Aorta (tissue), 5 donors: ENCODE data around the gene BPIFB3. TPM values are rescaled to one million over a fixed set of nuclear protein-coding genes. Genes with fewer than 3 reads are reported as not detected.

Experiments used
- ATAC-seq: fragments of 200-7000 bp; cut with Tn5 transposase; one replicate; pipeline ENCODE4 v1.9.1; 2022; ENCODE audit warnings: moderate library complexity; ENCODE audit not compliant: low FRiP score
- DNase-seq, 2 donors: peaks; one replicate each; pipeline ENCODE4 v3.0.0-alpha.2; 2020
- H3K27ac ChIP-seq, 2 donors: one replicate each; pipeline ENCODE4 v1.5.1; 2013; ENCODE audit warnings: low read length in 2 of 2, mild to moderate bottlenecking in 2 of 2, moderate library complexity in 2 of 2, control low read depth in 1 of 2, inconsistent platforms in 1 of 2, low read depth in 1 of 2
- H3K27me3 ChIP-seq, 2 donors: one replicate each; pipeline ENCODE4 v1.6.1; 2013; ENCODE audit warnings: control low read depth in 1 of 2, low read length in 1 of 2, mild to moderate bottlenecking in 1 of 2, moderate library complexity in 1 of 2; ENCODE audit not compliant: insufficient read depth in 2 of 2, control insufficient read depth in 1 of 2
- H3K36me3 ChIP-seq, 2 donors: one replicate each; pipeline ENCODE4 v1.6.1; 2013; ENCODE audit warnings: control low read depth in 1 of 2, low read length in 1 of 2, mild to moderate bottlenecking in 1 of 2; ENCODE audit not compliant: insufficient read depth in 2 of 2, control insufficient read depth in 1 of 2
- H3K4me1 ChIP-seq, 2 donors: one replicate each; pipeline ENCODE4 v1.6.1; 2013; ENCODE audit warnings: low read length in 2 of 2, control low read depth in 1 of 2, mild to moderate bottlenecking in 1 of 2, moderate library complexity in 1 of 2; ENCODE audit not compliant: insufficient read depth in 2 of 2, control insufficient read depth in 1 of 2
- H3K4me3 ChIP-seq, 2 donors: one replicate each; pipeline ENCODE4 v1.5.1; 2013; ENCODE audit warnings: low read length in 2 of 2, control low read depth in 1 of 2, mild to moderate bottlenecking in 1 of 2
- H3K9me3 ChIP-seq: one replicate; pipeline ENCODE4 v1.6.1; 2013; ENCODE audit warnings: mild to moderate bottlenecking, low read length; ENCODE audit not compliant: control insufficient read depth
- WGBS, 2 donors: extraction: QIAGEN DNeasy Blood & Tissue Kit; methylation state at CpG; one replicate each; pipeline ENCODE4 v1.1.7; 2013; 5-methylcytosine and 5-hydroxymethylcytosine counted together
- intact Hi-C, 2 donors: fragments of 100-400 bp; cut with DNase I; formaldehyde crosslinking; loops; one replicate each; pipeline versions ENCODE4 v1.14.2 to v1.15.0; 2022
- polyA plus RNA-seq, 2 donors: library from polyadenylated mRNA; stranded (reverse); fragments of 200-250 nt; gene quantifications; one replicate each; pipeline ENCODE4 v1.2.3, GENCODE V29; 2013
- total RNA-seq, 2 donors: library from RNA; stranded (reverse); fragmentation: NEBNext Ultra II Directional; extraction: Animal tissue kit (Norgen Biotek cat#: 25700); gene quantifications; one replicate each; pipeline ENCODE4 v1.2.1, GENCODE V29; 2021
- donor health status: healthy with polysubstance abuse.
- donor health status: Bipolar disorder and iron deficiency.
- donor health status: DM: no; HTN: no; CAD: no.
- donor health status: DM: no; HTN: no; CAD: no.
- donor health status: DM: yes; HTN: yes; CAD: no.

BPIFB3 gene
- total and polyA plus RNA-seq, 4 donors, result not detected

GRCh38 chr20:33015700-33016580 lies 37.8 kb upstream of the BPIFB3 start:
- no peak for ATAC-seq
- H3K4me3 ChIP-seq, result no peak overlapping the region
- intact Hi-C loops, result no loop called here
- H3K9me3 ChIP-seq, result no peaks in the 10 kb centered on the region
- DNase-seq, result no peak
- H3K36me3 ChIP-seq, result no peaks in the 10 kb centered on the region
- 67 to 70% methylated on average over 15 of the region's 15 CpGs for WGBS, 2 donors
- H3K27me3 ChIP-seq, result no peaks in the 10 kb centered on the region
- no peaks in the 10 kb centered on the region for H3K4me1 ChIP-seq
- no peak overlapping the region for H3K27ac ChIP-seq

GRCh38 chr20:33016581-33017109 lies 37.1 kb upstream of the BPIFB3 start:
- H3K4me1 ChIP-seq, result no peaks in the 10 kb centered on the region
- ATAC-seq (no peak), DNase-seq (no peak)
- no peaks in the 10 kb centered on the region for H3K36me3 ChIP-seq
- H3K4me3 ChIP-seq, result no peak overlapping the region
- no peak overlapping the region for H3K27ac ChIP-seq
- WGBS, 2 donors, result 60 to 64% methylated on average over 7 of the region's 7 CpGs
- intact Hi-C loops, result no loop called here
- H3K27me3 ChIP-seq, result no peaks in the 10 kb centered on the region
- no peaks in the 10 kb centered on the region for H3K9me3 ChIP-seq

- Histone ChIP-seq H3K4me3 (no peak overlapping the region), H3K27ac (no peak overlapping the region), H3K36me3 (no peaks in the 10 kb centered on the region), H3K27me3 (no peaks in the 10 kb centered on the region), H3K9me3 (no peaks in the 10 kb centered on the region), H3K4me1 (no peaks in the 10 kb centered on the region)
- intact Hi-C loops, result no loop called here
- ATAC-seq (no peak), DNase-seq (no peak)
- 70 to 75% methylated on average over 7 of the region's 7 CpGs for WGBS, 2 donors
These were observed 36.2 kb upstream of the BPIFB3 start for GRCh38 chr20:33017542-33017941.

- 63 to 68% methylated on average over 13 to 14 of the region's 14 CpGs for WGBS, 2 donors
- intact Hi-C loops, result no loop called here
- no peaks in the 10 kb centered on the region for H3K27me3 ChIP-seq
- no peaks in the 10 kb centered on the region for H3K36me3 ChIP-seq
- no peak overlapping the region for H3K27ac ChIP-seq
- H3K9me3 ChIP-seq, result no peaks in the 10 kb centered on the region
- H3K4me3 ChIP-seq, result no peak overlapping the region
- DNase-seq, result peak in 1 of 2 donors; percentile 30
- no peak for ATAC-seq
- H3K4me1 ChIP-seq, result no peaks in the 10 kb centered on the region
These were observed 35.4 kb upstream of the BPIFB3 start for GRCh38 chr20:33018169-33018931.

GRCh38 chr20:33019465-33020277 lies 34.0 kb upstream of the BPIFB3 start:
- DNase-seq, result peak in 1 of 2 donors; percentile 34
- 86 to 88% methylated on average over 23 of the region's 23 CpGs for WGBS, 2 donors
- intact Hi-C loops, result no loop called here
- Histone ChIP-seq H3K4me1 (no peaks in the 10 kb centered on the region), H3K4me3 (no peak overlapping the region), H3K36me3 (no peaks in the 10 kb centered on the region), H3K27me3 (no peaks in the 10 kb centered on the region), H3K9me3 (no peaks in the 10 kb centered on the region), H3K27ac (no peak overlapping the region)
- no peak for ATAC-seq

GRCh38 chr20:33020278-33021161 lies 33.2 kb upstream of the BPIFB3 start:
- 83 to 85% methylated on average over 18 of the region's 18 CpGs for WGBS, 2 donors
- ATAC-seq, result no peak

GRCh38 chr20:33021879-33022278 lies 31.8 kb upstream of the BPIFB3 start:
- Histone ChIP-seq H3K9me3 (no peaks in the 10 kb centered on the region), H3K4me1 (no peaks in the 10 kb centered on the region), H3K4me3 (no peak overlapping the region), H3K27me3 (no peaks in the 10 kb centered on the region), H3K27ac (no peak overlapping the region), H3K36me3 (no peaks in the 10 kb centered on the region)
- intact Hi-C loops, result no loop called here
- DNase-seq, result no peak
- WGBS, 2 donors, result 62 to 67% methylated on average over 3 of the region's 3 CpGs
- no peak for ATAC-seq

More at GRCh38 chr20:33020278-33021161, 33.2 kb upstream of the BPIFB3 start:
- intact Hi-C loops, result no loop called here
- no peak for DNase-seq
- Histone ChIP-seq H3K27me3 (no peaks in the 10 kb centered on the region), H3K36me3 (no peaks in the 10 kb centered on the region), H3K4me3 (no peak overlapping the region), H3K4me1 (no peaks in the 10 kb centered on the region), H3K9me3 (no peaks in the 10 kb centered on the region), H3K27ac (no peak overlapping the region)
